22Rv1 (cell line): ENCODE measurements around the gene KRTAP4-3.
"Not testable (repeated sequence)": the region's sequence is repeated elsewhere in the genome, so short reads cannot be mapped to it uniquely, and the experiment has no call there.

Source experiments
- H3K27ac ChIP-seq: fragments of 450-650 bp; 2 replicates; pipeline ENCODE4 v1.5.1; 2017
- CTCF ChIP-seq: fragments of 450-650 bp; IDR thresholded peaks from 2 replicates; pipeline ENCODE4 v1.5.1; 2017; ENCODE audit warnings: mild to moderate bottlenecking
- ZFX ChIP-seq: fragments of 450-650 bp; IDR thresholded peaks from 2 replicates; pipeline ENCODE4 v1.6.1; 2017; ENCODE audit warnings: antibody characterized with exemption, borderline replicate concordance

The KRTAP4-3 gene

DNA sequence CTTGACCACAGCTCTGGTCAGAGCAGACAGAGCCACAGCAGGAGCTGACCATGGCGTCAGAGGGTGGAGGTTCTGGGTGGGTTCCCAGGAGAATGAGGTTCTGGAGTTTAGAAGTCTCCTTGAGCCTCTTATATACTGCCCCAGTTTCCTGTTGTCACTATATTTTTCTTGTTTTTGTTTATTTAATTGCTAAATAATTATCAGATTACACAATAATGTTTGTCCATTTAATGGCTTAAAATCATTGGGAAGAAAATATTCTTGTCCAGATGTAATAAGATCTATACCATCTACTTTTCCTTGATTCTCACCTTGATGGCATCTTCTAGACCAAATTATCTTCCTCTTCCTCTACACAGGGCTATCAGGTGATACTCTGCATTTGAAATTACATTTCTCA, at the start of gene KRTAP4-3:
Gene KRTAP4-3, minus strand, starts transcription at position 101 of the 400 bp plus-strand sequence. Its CDS starts 49 bp downstream, at position 52.
- H3K27ac ChIP-seq: no peak within 1 kb of the TSS
- TF ChIP-seq CTCF (no peak), ZFX (no peak)

- H3K27ac ChIP-seq: no peak overlapping the region
- TF ChIP-seq CTCF (no peak), ZFX (no peak)
Measured at GRCh38 chr17:41215681-41216080, 47.7 kb upstream of the KRTAP4-3 start.

- H3K27ac ChIP-seq: no peak overlapping the region
Measured at GRCh38 chr17:41212524-41213169, 44.6 kb upstream of the KRTAP4-3 start.

GRCh38 chr17:41211845-41212466, 43.9 kb upstream of the KRTAP4-3 start:
- no peak for TF ChIP-seq CTCF
- no peak for TF ChIP-seq ZFX
- H3K27ac ChIP-seq: no peak overlapping the region

More at GRCh38 chr17:41212524-41213169, 44.6 kb upstream of the KRTAP4-3 start:
- TF ChIP-seq ZFX (no peak), CTCF (no peak)

DNA sequence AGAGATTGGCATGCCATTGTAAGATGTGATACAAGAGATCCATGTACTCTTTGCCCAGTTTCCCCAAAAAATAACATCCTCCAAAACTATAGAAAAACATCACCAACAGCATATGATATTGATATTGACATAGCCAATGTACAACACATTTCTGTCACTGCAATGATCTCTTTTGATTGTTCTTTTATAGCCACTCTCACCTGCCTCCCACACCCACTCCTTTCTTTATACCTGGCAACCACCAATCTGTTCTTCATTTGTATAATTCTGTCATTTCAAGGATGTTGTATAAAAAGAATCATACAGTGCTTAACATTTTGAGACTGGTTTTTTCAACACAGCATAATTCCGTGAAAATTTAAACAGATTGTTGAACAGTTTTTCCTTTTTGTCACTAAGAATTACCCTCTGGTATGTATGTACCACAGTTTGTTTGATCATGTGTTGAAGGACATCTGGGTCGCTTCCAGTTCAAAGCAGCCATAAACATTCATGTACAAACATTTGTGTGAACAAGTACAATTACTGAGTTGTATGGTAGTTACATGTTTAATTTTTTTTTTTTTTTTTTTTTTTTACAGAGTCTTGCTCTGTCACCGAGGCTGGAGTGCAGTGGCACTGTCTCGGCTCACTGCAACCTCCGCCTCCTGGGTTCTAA, 31.5 kb upstream of the KRTAP4-3 start:
- no peak overlapping the region for H3K27ac ChIP-seq
- TF ChIP-seq CTCF: no peak
- TF ChIP-seq ZFX: no peak

GRCh38 chr17:41196068-41196467, 28.0 kb upstream of the KRTAP4-3 start:
- no peak overlapping the region for H3K27ac ChIP-seq
- TF ChIP-seq CTCF (no peak), ZFX (no peak)

GRCh38 chr17:41190328-41190727, 22.3 kb upstream of the KRTAP4-3 start:
- TF ChIP-seq ZFX (no peak), CTCF (no peak)
- H3K27ac ChIP-seq: no peak overlapping the region

DNA sequence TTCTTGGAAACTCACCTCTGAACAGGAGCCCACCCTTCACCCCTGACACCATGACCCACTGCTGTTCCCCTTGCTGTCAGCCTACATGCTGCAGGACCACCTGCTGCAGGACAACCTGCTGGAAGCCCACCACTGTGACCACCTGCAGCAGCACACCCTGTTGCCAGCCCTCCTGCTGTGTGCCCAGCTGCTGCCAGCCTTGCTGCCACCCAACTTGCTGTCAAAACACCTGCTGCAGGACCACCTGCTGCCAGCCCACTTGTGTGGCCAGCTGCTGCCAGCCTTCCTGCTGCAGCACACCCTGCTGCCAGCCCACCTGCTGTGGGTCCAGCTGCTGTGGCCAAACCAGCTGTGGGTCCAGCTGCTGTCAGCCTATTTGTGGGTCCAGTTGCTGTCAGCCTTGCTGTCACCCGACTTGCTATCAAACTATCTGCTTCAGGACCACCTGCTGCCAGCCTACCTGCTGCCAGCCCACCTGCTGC, 21.9 kb upstream of the KRTAP4-3 start, which contains the start of gene KRTAP9-1:
Gene KRTAP9-1, plus strand, starts transcription at position 51 of the 482 bp plus-strand sequence. Its CDS starts 0 bp downstream, at position 51.
- H3K27ac ChIP-seq: not testable (repeated sequence)
